ENCODE measurements around the gene CRLF1.

DNA sequence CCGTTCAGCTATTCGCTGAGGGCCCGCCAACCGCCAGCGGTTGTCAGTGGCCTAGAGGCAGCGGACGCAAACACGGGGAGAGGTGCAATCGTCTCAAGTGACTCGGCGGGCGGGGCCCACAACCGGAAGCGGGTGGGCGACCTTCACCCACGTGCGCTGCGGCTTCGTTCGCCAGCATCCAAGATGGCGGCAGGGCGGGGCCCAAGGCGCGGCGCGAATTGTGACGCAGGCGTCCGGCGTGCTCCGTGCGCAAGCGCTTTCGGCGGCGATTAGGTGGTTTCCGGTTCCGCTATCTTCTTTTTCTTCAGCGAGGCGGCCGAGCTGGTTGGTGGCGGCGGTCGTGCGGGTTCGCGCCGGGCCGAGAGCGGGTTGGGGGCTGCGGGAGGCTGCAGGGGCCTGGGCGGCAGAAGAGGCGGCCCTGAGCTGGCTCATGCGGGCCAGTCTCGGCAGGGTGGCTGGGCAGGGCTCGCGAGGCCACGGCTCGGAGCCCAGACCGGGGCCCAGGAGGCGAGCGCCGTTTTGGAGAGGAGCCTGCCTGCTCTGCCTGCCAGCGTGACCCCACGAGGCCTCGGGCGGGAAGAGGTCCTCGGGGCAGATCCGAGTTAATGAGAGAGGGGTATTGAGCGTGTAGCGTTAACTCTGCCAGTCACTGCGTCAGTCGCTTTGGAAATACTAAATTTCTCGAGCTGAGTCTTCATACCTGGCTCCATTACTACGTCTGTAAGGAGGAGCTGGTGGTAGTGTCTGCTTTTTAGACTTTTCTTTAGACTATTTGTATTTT, 34.8 kb downstream of the CRLF1 start, which contains the start of gene UBA52:
- TF ChIP-seq CTCF (IDR thresholded peaks at IDR 0.05 in 4 of 5, conservative IDR thresholded peaks at IDR 0.05 in 1 of 5) = peak in 1 of 5 experiments; percentile 6
- TF ChIP-seq POLR2A (IDR thresholded peaks at IDR 0.05) = peak; percentile 95 to 98

All from gastrocnemius medialis (tissue), 4 donors.